NCI-H748 treated with DMSO at 0.1 percent for 48 hours (cell line): ENCODE measurements around the gene DHX38.
A peak's percentile ranks its signal among the peaks of the same experiment; 100 is the strongest.

Source experiments
- DNase-seq: peaks from one replicate; lab custom pipeline; 2025; lab: John Stamatoyannopoulos, UW

DHX38 gene

GRCh38 chr16:72084445-72084844 is 9.2 kb upstream of the DHX38 start:
- no peak for DNase-seq

- DNase-seq = no peak
These were observed 8.6 kb upstream of the DHX38 start for GRCh38 chr16:72085002-72085401.

- no peak for DNase-seq
These were observed 2.4 kb upstream of the DHX38 start for GRCh38 chr16:72091217-72091616.

- no peak for DNase-seq
These were observed 707 bp upstream of the DHX38 start for GRCh38 chr16:72092832-72093447.

DNA sequence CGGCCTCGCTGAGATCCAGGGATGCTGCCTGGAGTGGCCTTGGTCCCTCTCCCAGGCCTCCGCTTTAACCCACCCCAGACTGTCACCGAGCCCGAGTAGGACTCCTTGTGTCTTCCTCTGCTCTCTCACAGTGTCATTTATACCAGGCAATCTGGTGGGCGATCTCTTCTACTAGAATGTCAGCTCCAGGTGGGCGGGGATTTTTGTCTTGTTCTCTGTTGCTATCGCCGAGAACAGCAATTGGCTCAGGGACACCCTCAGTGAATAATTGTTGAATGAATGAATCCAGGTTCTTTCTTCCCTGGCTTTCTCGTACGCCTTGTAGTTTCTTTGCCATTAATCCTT is 591 bp downstream of the DHX38 start:
- DNase-seq = peak; percentile 25

GRCh38 chr16:72098936-72099335 is 5.3 kb downstream of the DHX38 start:
- DNase-seq = no peak

GRCh38 chr16:72099377-72099818 is 5.8 kb downstream of the DHX38 start:
- peak; percentile 4 for DNase-seq

DNA sequence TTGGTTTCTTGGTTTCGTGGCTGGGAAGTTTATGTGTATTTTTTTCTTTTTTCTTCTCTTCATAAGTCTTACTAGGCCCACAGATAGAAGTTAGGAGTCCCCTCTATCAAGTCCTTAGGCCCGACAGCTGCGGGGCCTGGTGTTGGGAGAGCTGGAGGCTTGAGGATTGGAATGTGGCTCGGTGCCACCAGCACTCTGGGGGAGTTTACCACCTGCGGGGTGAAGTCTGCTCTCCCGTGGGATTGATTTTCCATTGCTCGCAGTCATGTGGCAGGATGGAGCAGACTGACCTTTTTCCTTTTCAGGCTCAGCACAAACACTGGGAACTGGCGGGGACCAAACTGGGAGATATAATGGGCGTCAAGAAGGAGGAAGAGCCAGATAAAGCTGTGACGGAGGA is 7.5 kb downstream of the DHX38 start:
- no peak for DNase-seq

- DNase-seq = no peak
These were observed 11.3 kb downstream of the DHX38 start for GRCh38 chr16:72104905-72105304.

- no peak for DNase-seq
These were observed 12.3 kb downstream of the DHX38 start for GRCh38 chr16:72105978-72106377.

GRCh38 chr16:72107371-72107770 is 13.7 kb downstream of the DHX38 start:
- DNase-seq = no peak

GRCh38 chr16:72108353-72109102 is 14.9 kb downstream of the DHX38 start:
- DNase-seq = no peak

DNA sequence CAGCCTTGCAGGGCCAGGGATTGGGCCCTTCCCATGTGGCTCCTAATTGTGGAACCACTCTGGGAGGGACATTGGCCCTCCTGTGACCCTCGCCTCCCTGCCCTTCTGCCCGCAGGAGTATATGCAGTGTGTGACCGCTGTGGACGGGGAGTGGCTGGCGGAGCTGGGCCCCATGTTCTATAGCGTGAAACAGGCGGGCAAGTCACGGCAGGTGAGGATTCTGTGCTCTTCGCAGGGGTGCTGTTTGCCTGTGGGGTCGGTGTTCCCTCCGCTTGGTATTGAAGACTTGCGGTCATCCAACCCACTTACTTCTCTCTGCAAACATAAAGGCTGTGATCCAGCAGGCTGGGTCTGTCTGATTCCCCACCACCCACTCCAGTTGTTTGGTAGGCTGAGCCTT is 15.7 kb downstream of the DHX38 start:
- DNase-seq = no peak

DNA sequence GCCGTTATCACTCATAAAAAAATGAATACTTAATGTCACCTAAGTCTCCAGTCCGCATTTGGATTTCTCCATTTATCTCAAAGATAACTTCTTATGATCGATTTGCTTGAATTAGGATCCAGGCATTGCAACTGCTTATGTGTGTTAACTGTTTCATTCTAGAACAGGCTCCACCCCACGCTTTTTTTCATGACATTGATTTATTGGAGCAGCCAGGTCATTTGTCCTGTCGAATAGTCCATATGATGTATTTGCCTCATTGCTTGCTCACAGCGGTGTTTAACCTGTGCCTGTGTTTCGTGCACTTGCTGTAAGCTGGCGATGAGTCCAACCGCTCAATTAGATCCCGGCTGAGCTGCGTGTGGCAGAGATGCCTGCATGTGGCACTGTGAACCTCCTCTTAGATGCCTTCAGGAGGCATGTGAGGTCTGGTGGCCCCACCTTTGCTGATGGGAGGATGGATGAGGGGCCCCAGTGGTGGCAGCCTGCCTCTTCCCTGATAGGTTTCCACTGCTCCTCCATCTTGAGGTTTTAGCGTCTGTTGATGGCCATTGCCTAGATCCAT is 16.4 kb downstream of the DHX38 start:
- DNase-seq = no peak

DNA sequence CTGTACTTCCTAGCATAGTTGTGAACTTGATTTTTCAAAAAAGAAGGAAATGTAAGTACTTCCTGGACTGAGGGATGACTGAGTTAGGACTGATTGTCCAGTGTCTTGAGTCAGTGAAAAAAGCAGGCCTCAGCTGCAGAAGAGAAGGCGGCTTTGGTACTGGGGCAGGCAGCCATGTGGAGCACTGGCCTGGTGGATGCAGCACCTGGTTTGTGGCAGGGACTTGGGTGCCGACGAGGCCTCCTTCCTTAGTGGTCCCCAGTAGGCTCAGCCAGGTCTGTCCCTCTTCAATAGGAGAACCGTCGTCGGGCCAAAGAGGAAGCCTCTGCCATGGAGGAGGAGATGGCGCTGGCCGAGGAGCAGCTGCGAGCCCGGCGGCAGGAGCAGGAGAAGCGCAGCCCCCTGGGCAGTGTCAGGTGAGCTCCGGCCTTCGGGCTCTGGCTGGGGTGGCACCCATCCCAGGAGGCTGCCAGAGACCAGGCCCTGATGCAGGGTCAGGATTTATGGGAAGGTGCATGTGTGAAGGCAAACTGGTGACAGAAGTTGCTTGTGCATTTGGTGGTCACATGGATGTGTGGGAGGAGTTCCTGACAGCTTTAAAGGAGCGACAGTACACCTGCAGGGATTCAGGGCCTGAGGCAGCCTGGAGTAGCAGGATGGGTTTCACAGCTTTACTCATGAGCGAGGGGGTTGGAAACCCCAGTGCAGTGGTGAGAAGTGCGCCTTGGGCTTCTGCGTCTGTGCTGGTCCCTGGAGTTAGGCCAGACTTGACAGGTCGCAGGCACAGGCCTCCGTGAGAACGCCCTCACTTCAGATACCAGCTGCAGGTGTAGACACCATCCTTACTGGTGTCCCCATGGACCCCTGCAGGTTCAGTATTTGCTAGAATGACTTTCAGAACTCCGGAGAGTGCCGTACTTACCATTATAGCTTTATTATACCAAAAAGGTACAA is 17.3 kb downstream of the DHX38 start:
- DNase-seq = no peak

DNA sequence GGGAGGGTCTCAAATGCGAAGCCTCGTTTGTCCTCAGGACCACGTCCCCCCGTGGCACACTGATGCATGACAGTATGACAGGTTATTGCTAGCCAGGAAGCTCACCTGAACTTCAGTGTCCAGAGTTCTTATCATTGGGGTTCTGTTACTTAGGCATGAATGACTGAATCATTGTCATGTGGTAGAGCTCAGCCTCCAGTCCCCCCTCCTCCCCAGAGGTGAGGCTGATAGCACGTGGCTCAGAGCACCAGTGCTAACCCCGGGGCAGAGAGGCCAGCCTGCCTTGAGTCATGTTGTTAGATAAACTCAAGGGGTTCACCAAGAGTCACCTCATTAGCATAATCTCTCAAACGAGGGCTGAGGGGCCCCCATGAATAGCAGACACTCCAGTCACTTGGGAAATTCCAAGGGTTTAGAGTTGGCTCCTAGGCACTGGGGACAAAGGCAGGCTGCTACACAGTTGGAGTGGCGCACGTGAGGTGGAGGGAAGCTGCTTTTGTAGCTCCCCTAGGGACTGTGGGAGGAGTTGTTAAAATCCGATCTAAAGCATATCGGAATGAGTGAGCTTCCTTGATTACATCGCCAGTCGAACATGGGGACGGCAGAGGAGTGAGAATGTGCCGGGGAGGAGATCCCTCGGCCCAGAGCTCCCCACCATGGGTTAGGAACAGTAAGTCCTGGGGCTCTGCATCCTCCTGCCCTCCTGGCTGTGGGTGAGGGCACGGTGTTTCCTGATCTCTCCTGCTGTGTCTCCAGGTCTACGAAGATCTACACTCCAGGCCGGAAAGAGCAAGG is 18.2 kb downstream of the DHX38 start:
- DNase-seq = no peak

- DNase-seq = no peak
These were observed 18.8 kb downstream of the DHX38 start for GRCh38 chr16:72112452-72112792.

- DNase-seq = no peak
These were observed 19.4 kb downstream of the DHX38 start for GRCh38 chr16:72112906-72113615.

- DNase-seq = no peak
These were observed 19.9 kb downstream of the DHX38 start for GRCh38 chr16:72113616-72113945.

GRCh38 chr16:72120026-72120425 is 26.4 kb downstream of the DHX38 start:
- DNase-seq = no peak

- no peak for DNase-seq
These were observed 28.7 kb downstream of the DHX38 start for GRCh38 chr16:72122308-72122707.
